HepG2 (cell line): ENCODE results near the gene CMC1.

Experiments used
- ATRX ChIP-seq: sonication (generic); formaldehyde crosslinking; IDR thresholded peaks from 2 replicates; pipeline ENCODE4 v1.4.0; 2020; ENCODE audit warnings: missing genetic modification reagents, borderline replicate concordance
- BRCA1 ChIP-seq: sonication (generic); formaldehyde crosslinking; IDR thresholded peaks from 2 replicates; pipeline ENCODE4 v1.4.0; 2020; ENCODE audit warnings: missing genetic modification reagents
- MED1 ChIP-seq: sonication (generic); formaldehyde crosslinking; IDR thresholded peaks from 2 replicates; pipeline ENCODE4 v1.4.0; 2020; ENCODE audit warnings: missing genetic modification reagents
- MLXIP ChIP-seq: sonication (generic); formaldehyde crosslinking; IDR thresholded peaks from 2 replicates; pipeline ENCODE4 v1.9.0; 2021; ENCODE audit warnings: missing genetic modification reagents, borderline replicate concordance
- NAIF1 ChIP-seq: sonication (generic); formaldehyde crosslinking; IDR thresholded peaks from 2 replicates; pipeline ENCODE4 v1.5.0; 2020; ENCODE audit warnings: mild to moderate bottlenecking, missing genetic modification reagents, borderline replicate concordance
- RBM39 ChIP-seq: fragments of 200-400 bp; formaldehyde crosslinking; IDR thresholded peaks from one replicate; pipeline ENCODE4 v1.6.1; 2018; ENCODE audit warnings: antibody characterized with exemption, mild to moderate bottlenecking, low read depth, low read length; ENCODE audit not compliant: poor library complexity, severe bottlenecking
- REST ChIP-seq, 2 experiments: IDR thresholded peaks; 2 replicates each; pipeline ENCODE4 v1.6.1; 2011 to 2012; ENCODE audit warnings: low read length in 2 of 2, borderline replicate concordance in 1 of 2, low read depth in 1 of 2, mild to moderate bottlenecking in 1 of 2, moderate library complexity in 1 of 2
- RFX5 ChIP-seq: IDR thresholded peaks from 2 replicates; pipeline ENCODE4 v1.6.1; 2011; ENCODE audit warnings: low read depth, low read length, improper control_type of control experiment
- SP2 ChIP-seq: sonication (generic); formaldehyde crosslinking; IDR thresholded peaks from 2 replicates; pipeline ENCODE4 v1.5.1; 2020; ENCODE audit warnings: mild to moderate bottlenecking, missing genetic modification reagents
- ZZZ3 ChIP-seq: sonication (generic); formaldehyde crosslinking; IDR thresholded peaks from 2 replicates; pipeline ENCODE4 v1.4.0; 2020; ENCODE audit warnings: missing genetic modification reagents, mild to moderate bottlenecking, borderline replicate concordance
- TF ChIP-seq, protein P1 (sequence below): sonication (generic); formaldehyde crosslinking; IDR thresholded peaks from 2 replicates; pipeline ENCODE4 v1.4.0; 2020; ENCODE audit warnings: missing genetic modification reagents, mild to moderate bottlenecking, borderline replicate concordance

DNA sequence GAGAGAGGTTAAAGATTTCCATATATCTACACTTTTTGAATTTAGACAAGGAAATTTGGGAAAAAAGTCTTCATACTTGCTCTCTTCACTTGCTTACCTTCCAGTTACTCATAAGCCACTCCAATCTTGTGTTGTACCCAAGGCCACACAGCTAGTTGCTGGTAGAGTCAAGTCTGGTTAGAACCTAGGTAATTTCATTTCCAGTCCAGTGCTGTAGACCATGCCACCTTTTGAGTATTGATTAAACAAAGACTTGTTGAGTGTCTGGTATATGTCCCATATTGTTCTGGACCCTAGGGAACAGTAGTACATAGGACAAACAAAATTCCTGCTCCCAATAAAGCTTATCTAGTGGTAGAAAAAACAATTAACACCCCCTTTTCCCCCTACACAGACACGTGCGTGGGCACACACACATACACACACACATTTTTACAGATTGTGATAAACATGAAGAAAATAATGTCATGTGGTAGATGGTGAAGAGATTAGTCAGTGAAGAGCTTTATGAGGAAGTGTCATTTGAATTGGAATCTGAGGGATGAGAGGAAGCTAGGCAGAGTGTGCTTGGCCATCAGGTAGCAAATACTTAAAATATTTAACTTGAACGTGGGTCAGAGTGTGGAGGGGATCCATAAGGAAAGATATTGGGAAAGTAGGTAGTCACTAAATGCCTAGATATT lies 2.1 kb downstream of the CMC1 start:
- TF ChIP-seq NAIF1 (CRISPR knock-in tag): no peak
- no peak for TF ChIP-seq SP2 (CRISPR knock-in tag)
- no peak for TF ChIP-seq RBM39
- no peak for TF ChIP-seq REST (IDR thresholded peaks at IDR 0.05; ENCODE audit: borderline replicate concordance in 1 of 2, low read depth in 1 of 2, low read length in 2 of 2)
- no peak for TF ChIP-seq MED1 (CRISPR knock-in tag)
- TF ChIP-seq, protein P1, sequence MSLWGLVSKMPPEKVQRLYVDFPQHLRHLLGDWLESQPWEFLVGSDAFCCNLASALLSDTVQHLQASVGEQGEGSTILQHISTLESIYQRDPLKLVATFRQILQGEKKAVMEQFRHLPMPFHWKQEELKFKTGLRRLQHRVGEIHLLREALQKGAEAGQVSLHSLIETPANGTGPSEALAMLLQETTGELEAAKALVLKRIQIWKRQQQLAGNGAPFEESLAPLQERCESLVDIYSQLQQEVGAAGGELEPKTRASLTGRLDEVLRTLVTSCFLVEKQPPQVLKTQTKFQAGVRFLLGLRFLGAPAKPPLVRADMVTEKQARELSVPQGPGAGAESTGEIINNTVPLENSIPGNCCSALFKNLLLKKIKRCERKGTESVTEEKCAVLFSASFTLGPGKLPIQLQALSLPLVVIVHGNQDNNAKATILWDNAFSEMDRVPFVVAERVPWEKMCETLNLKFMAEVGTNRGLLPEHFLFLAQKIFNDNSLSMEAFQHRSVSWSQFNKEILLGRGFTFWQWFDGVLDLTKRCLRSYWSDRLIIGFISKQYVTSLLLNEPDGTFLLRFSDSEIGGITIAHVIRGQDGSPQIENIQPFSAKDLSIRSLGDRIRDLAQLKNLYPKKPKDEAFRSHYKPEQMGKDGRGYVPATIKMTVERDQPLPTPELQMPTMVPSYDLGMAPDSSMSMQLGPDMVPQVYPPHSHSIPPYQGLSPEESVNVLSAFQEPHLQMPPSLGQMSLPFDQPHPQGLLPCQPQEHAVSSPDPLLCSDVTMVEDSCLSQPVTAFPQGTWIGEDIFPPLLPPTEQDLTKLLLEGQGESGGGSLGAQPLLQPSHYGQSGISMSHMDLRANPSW (CRISPR knock-in tag): no peak
- no peak for TF ChIP-seq BRCA1 (CRISPR knock-in tag)
- TF ChIP-seq RFX5: no peak
- TF ChIP-seq MLXIP (CRISPR knock-in tag): no peak
- TF ChIP-seq ATRX (CRISPR knock-in tag): no peak
- TF ChIP-seq ZZZ3 (CRISPR knock-in tag): no peak
